Gastrocnemius medialis (tissue), 4 donors: ENCODE measurements around the gene COG1. TPM values are rescaled to one million over a fixed set of nuclear protein-coding genes. Genes with fewer than 3 reads are reported as not detected.
"Not testable (repeated sequence)": the region's sequence is repeated elsewhere in the genome, so short reads cannot be mapped to it uniquely, and the experiment has no call there.

Experiments
- ATAC-seq, 2 donors: fragments of 150-250 bp; one replicate each; pipeline ENCODE4 v1.9.1; 2016
- DNase-seq, 2 donors: peaks; one replicate each; pipeline ENCODE4 v3.0.0-alpha.2; 2019
- H3K27ac ChIP-seq, 4 donors: fragments of 200-600 bp; sonication (generic); 1 replicate in 1 of 4; 2 replicates in 3 of 4; pipeline ENCODE4 v1.5.1; 2016 to 2018; ENCODE audit warnings: mild to moderate bottlenecking in 2 of 4, moderate library complexity in 1 of 4
- H3K27me3 ChIP-seq, 3 donors: fragments of 200-600 bp; sonication (generic) in 2 of 3; 1 replicate in 1 of 3; 2 replicates in 2 of 3; pipeline versions ENCODE4 v1.5.1 to v1.6.0; 2016 to 2019; ENCODE audit warnings: mild to moderate bottlenecking in 1 of 3, moderate library complexity in 1 of 3
- H3K36me3 ChIP-seq, 2 donors: fragments of 200-600 bp; sonication (generic) in 1 of 2; one replicate each; pipeline ENCODE4 v1.5.1; 2017 to 2018
- H3K4me1 ChIP-seq, 2 donors: fragments of 200-600 bp; sonication (generic) in 1 of 2; one replicate each; pipeline ENCODE4 v1.5.1; 2016 to 2017; ENCODE audit warnings: mild to moderate bottlenecking in 2 of 2
- H3K4me3 ChIP-seq, 4 donors: fragments of 200-600 bp; sonication (generic) in 3 of 4; 1 replicate in 1 of 4; 2 replicates in 3 of 4; pipeline ENCODE4 v1.5.1; 2016 to 2019; ENCODE audit warnings: mild to moderate bottlenecking in 2 of 4
- H3K9me3 ChIP-seq, 3 donors: fragments of 200-600 bp; sonication (generic) in 2 of 3; 1 replicate in 1 of 3; 2 replicates in 2 of 3; pipeline ENCODE4 v1.5.1; 2016 to 2019
- CTCF ChIP-seq, 5 experiments: fragments of 450-650 bp in 3 of 5; fragments of 200-600 bp in 2 of 5; sonication (generic) in 2 of 5; IDR thresholded peaks in 4 of 5; conservative IDR thresholded peaks in 1 of 5; 1 replicate in 4 of 5; 2 replicates in 1 of 5; pipeline ENCODE4 v1.5.1; 2016 to 2019; ENCODE audit warnings: antibody characterized with exemption in 5 of 5, mild to moderate bottlenecking in 3 of 5, moderate library complexity in 3 of 5
- POLR2A ChIP-seq, 2 donors: fragments of 450-650 bp; IDR thresholded peaks; one replicate each; pipeline ENCODE4 v1.6.1; 2017; ENCODE audit warnings: antibody characterized with exemption in 2 of 2, mild to moderate bottlenecking in 2 of 2, moderate library complexity in 2 of 2
- in situ Hi-C, 4 donors: fragments of 200-750 bp; cut with MboI; loops; one replicate each; pipeline versions ENCODE4 v1.15.0 to v1.8.0; 2017; ENCODE audit warnings: low sequenced_read_pairs in 4 of 4
- intact Hi-C: fragments of 100-400 bp; cut with DNase I; formaldehyde crosslinking; loops from one replicate; pipeline ENCODE4 v1.15.1; 2023; ENCODE audit warnings: low total_unique reads
- total RNA-seq, 4 donors: library from RNA; depleted of rRNA; stranded (reverse); fragments of >200 nt; gene quantifications; one replicate each; pipeline versions ENCODE4 v1.1.0 to v1.2.3, GENCODE V29; 2016

Gene COG1
- 10 to 100 TPM; 21.2 to 34.7 (median 26.7) TPM for total RNA-seq

- Histone ChIP-seq H3K4me3 (peak within 1 kb of the TSS; percentile 55 to 100 (median 86)), H3K27ac (peak within 1 kb of the TSS; percentile 92 to 97 (median 95)), H3K9me3 (no peaks in the 10 kb centered on the region), H3K36me3 (peaks cover 0 to 16% of the 10 kb centered on the region in 2 donors), H3K4me1 (peaks cover 13 to 17% of the 10 kb centered on the region in 2 donors), H3K27me3 (no peaks in the 10 kb centered on the region)
- TF ChIP-seq CTCF (IDR thresholded peaks at IDR 0.05 in 4 of 5, conservative IDR thresholded peaks at IDR 0.05 in 1 of 5) (no peak), POLR2A (IDR thresholded peaks at IDR 0.05) (peak in 1 of 2 donors; percentile 14)
- intact Hi-C loops = loop anchor here (1.0 to 2.0 kb wide), 2 partner anchors 39 to 118 kb away; a partner anchor contains a TSS
- in situ Hi-C loops = no loop called here
- peak; percentile 83 to 85 for ATAC-seq
- peak; percentile 59 to 82 for DNase-seq
These were observed at the start of gene COG1 for GRCh38 chr17:73192894-73193701. TSS of gene COG1 (plus strand) at chr17:73193055. CDS start at chr17:73193070, 15 bp downstream.

GRCh38 chr17:73144209-73144608 is 48.6 kb upstream of the COG1 start:
- H3K4me3 ChIP-seq, H3K36me3 ChIP-seq, H3K27ac ChIP-seq, H3K4me1 ChIP-seq, H3K9me3 ChIP-seq, H3K27me3 ChIP-seq, ATAC-seq, intact Hi-C loops, DNase-seq: not testable (repeated sequence)
- in situ Hi-C loops = loop anchor here in 1 of 4 donors (25.0 kb wide), 1 partner anchor 157 kb away; no protein-coding TSS in a partner anchor

GRCh38 chr17:73145641-73146040 is 47.2 kb upstream of the COG1 start:
- DNase-seq (no peak), ATAC-seq (no peak)
- Histone ChIP-seq H3K27me3 (peaks cover 0 to 9% (median 5%) of the 10 kb centered on the region in 3 donors), H3K36me3 (no peaks in the 10 kb centered on the region), H3K4me3 (no peak overlapping the region), H3K4me1 (no peaks in the 10 kb centered on the region), H3K9me3 (no peaks in the 10 kb centered on the region), H3K27ac (no peak overlapping the region)
- in situ Hi-C loops (loop anchor here in 1 of 4 donors (25.0 kb wide), 1 partner anchor 158 kb away; no protein-coding TSS in a partner anchor), intact Hi-C loops (no loop called here)
- no peak for TF ChIP-seq CTCF (IDR thresholded peaks at IDR 0.05 in 4 of 5, conservative IDR thresholded peaks at IDR 0.05 in 1 of 5)
- TF ChIP-seq POLR2A (IDR thresholded peaks at IDR 0.05) = no peak

- H3K27me3 ChIP-seq, ATAC-seq, H3K9me3 ChIP-seq: not testable (repeated sequence)
These were observed 45.1 kb upstream of the COG1 start for GRCh38 chr17:73147791-73148190.

GRCh38 chr17:73148540-73149334 is 44.1 kb upstream of the COG1 start:
- H3K27me3 ChIP-seq = peaks cover 0 to 9% (median 5%) of the 10 kb centered on the region in 3 donors
- no peaks in the 10 kb centered on the region for H3K36me3 ChIP-seq
- ATAC-seq (no peak), DNase-seq (no peak)
- H3K4me1 ChIP-seq = no peaks in the 10 kb centered on the region
- H3K9me3 ChIP-seq = no peaks in the 10 kb centered on the region
- in situ Hi-C loops (loop anchor here in 1 of 4 donors (25.0 kb wide), 1 partner anchor 161 kb away; no protein-coding TSS in a partner anchor), intact Hi-C loops (no loop called here)
- TF ChIP-seq POLR2A (IDR thresholded peaks at IDR 0.05) (no peak), CTCF (IDR thresholded peaks at IDR 0.05 in 4 of 5, conservative IDR thresholded peaks at IDR 0.05 in 1 of 5) (no peak)
- H3K4me3 ChIP-seq = no peak overlapping the region
- no peak overlapping the region for H3K27ac ChIP-seq

More at GRCh38 chr17:73147791-73148190, 45.1 kb upstream of the COG1 start:
- H3K4me3 ChIP-seq, H3K36me3 ChIP-seq, intact Hi-C loops, H3K27ac ChIP-seq, H3K4me1 ChIP-seq, DNase-seq: not testable (repeated sequence)
- in situ Hi-C loops = loop anchor here in 1 of 4 donors (25.0 kb wide), 1 partner anchor 160 kb away; no protein-coding TSS in a partner anchor

- not testable (repeated sequence) for H3K27me3 ChIP-seq, H3K4me3 ChIP-seq, H3K36me3 ChIP-seq, ATAC-seq, DNase-seq, H3K4me1 ChIP-seq, H3K27ac ChIP-seq, H3K9me3 ChIP-seq
- intact Hi-C loops = loop anchor here (5.0 kb wide), 1 partner anchor 493 kb away; no protein-coding TSS in a partner anchor
- in situ Hi-C loops = loop anchor here (25.0 kb wide), 2 partner anchors 413 to 588 kb away; no protein-coding TSS in a partner anchor
These were observed 42.1 kb upstream of the COG1 start for GRCh38 chr17:73150622-73151300.
